Neural cell (in vitro differentiated cells): ENCODE measurements around the gene FRMD4A. TPM values are rescaled to one million over a fixed set of nuclear protein-coding genes. Genes with fewer than 3 reads are reported as not detected.

Experiments
- H2AFZ ChIP-seq: fragments of 200-600, 300-800 bp; sonication (generic), shearing (Covaris generic); 2 replicates; pipeline ENCODE4 v1.6.0; 2014; ENCODE audit warnings: low read depth, mild to moderate bottlenecking, antibody characterized with exemption, low read length, moderate library complexity
- H3F3A ChIP-seq: fragments of 200-600 bp; shearing (Covaris generic); 2 replicates; pipeline ENCODE4 v1.6.1; 2016; ENCODE audit warnings: mild to moderate bottlenecking, moderate library complexity, mixed read lengths, antibody characterized with exemption, low read length; ENCODE audit not compliant: insufficient read depth, poor library complexity, severe bottlenecking
- H3K27ac ChIP-seq: fragments of 200-600, 300-800 bp; sonication (generic), shearing (Covaris generic); 2 replicates; pipeline ENCODE4 v1.5.1; 2014; ENCODE audit warnings: mild to moderate bottlenecking, low read length, moderate library complexity
- H3K27me3 ChIP-seq: fragments of 300-800, 200-600 bp; sonication (generic), shearing (Covaris generic); 2 replicates; pipeline ENCODE4 v1.6.0; 2014; ENCODE audit warnings: mild to moderate bottlenecking, low read depth, low read length, moderate library complexity; ENCODE audit not compliant: insufficient read depth
- H3K36me3 ChIP-seq: fragments of 300-800, 200-600 bp; sonication (generic), shearing (Covaris generic); 2 replicates; pipeline ENCODE4 v1.5.1; 2014; ENCODE audit warnings: mild to moderate bottlenecking, antibody characterized with exemption, low read length, moderate library complexity; ENCODE audit not compliant: insufficient read depth
- H3K4me2 ChIP-seq: fragments of 300-800, 200-600 bp; sonication (generic), shearing (Covaris generic); 2 replicates; pipeline ENCODE4 v1.6.0; 2014; ENCODE audit warnings: mild to moderate bottlenecking, low read length
- H3K4me3 ChIP-seq: fragments of 300-800, 200-600 bp; sonication (generic), shearing (Covaris generic); 2 replicates; pipeline ENCODE4 v1.5.1; 2014; ENCODE audit warnings: mild to moderate bottlenecking, low read length, moderate library complexity
- H3K79me2 ChIP-seq: fragments of 200-600 bp; shearing (Covaris generic); replicated peaks from 2 replicates; pipeline ENCODE4 v1.6.0; 2014; ENCODE audit warnings: mild to moderate bottlenecking, low read length, moderate library complexity; ENCODE audit not compliant: insufficient read depth
- H3K9ac ChIP-seq: fragments of 300-800, 200-600 bp; sonication (generic), shearing (Covaris generic); 2 replicates; pipeline ENCODE4 v1.6.1; 2016; ENCODE audit warnings: mild to moderate bottlenecking, low read length, mixed read lengths
- H3K9me2 ChIP-seq: fragments of 200-600 bp; shearing (Covaris generic); 2 replicates; pipeline ENCODE4 v1.6.1; 2016; ENCODE audit warnings: mild to moderate bottlenecking, low read length, mixed read lengths; ENCODE audit not compliant: insufficient read depth
- H3K9me3 ChIP-seq: fragments of 200-600, 300-800 bp; sonication (generic), shearing (Covaris generic); 2 replicates; pipeline ENCODE4 v1.6.1; 2016; ENCODE audit warnings: mild to moderate bottlenecking, mixed run types, low read length, moderate library complexity, mixed read lengths
- H4K20me1 ChIP-seq: fragments of 200-600 bp; shearing (Covaris generic); 2 replicates; pipeline ENCODE4 v1.6.1; 2016; ENCODE audit warnings: mild to moderate bottlenecking, mixed run types; ENCODE audit not compliant: insufficient read depth
- CTCF ChIP-seq: fragments of 450-650 bp; IDR thresholded peaks from 2 replicates; pipeline ENCODE4 v1.5.1; 2014; ENCODE audit warnings: antibody characterized with exemption, mild to moderate bottlenecking, moderate library complexity; ENCODE audit not compliant: poor library complexity, severe bottlenecking
- EP300 ChIP-seq: fragments of 450-650 bp; conservative IDR thresholded peaks from 2 replicates; pipeline ENCODE4 v1.6.1; 2014; ENCODE audit warnings: antibody characterized with exemption, mild to moderate bottlenecking, moderate library complexity; ENCODE audit not compliant: poor library complexity, severe bottlenecking
- EZH2 ChIP-seq: fragments of 200-600, 300-800 bp; shearing (Covaris generic), sonication (generic); IDR thresholded peaks from 2 replicates; pipeline ENCODE4 v1.6.1; 2014; ENCODE audit warnings: antibody characterized with exemption, low read length, borderline replicate concordance, mild to moderate bottlenecking; ENCODE audit not compliant: insufficient read depth, poor library complexity, severe bottlenecking
- MXI1 ChIP-seq: fragments of 450-650 bp; conservative IDR thresholded peaks from 2 replicates; pipeline ENCODE4 v1.6.1; 2014; ENCODE audit warnings: antibody characterized with exemption, mild to moderate bottlenecking; ENCODE audit not compliant: poor library complexity, severe bottlenecking
- POLR2AphosphoS5 ChIP-seq: IDR thresholded peaks from 2 replicates; pipeline ENCODE4 v1.6.1; 2012
- RAD21 ChIP-seq: fragments of 450-650 bp; conservative IDR thresholded peaks from 2 replicates; pipeline ENCODE4 v1.6.1; 2014; ENCODE audit warnings: antibody characterized with exemption, mild to moderate bottlenecking, moderate library complexity
- REST ChIP-seq: IDR thresholded peaks from 2 replicates; pipeline ENCODE4 v1.6.1; 2012; ENCODE audit warnings: borderline replicate concordance
- SMC3 ChIP-seq: fragments of 450-650 bp; conservative IDR thresholded peaks from 2 replicates; pipeline ENCODE4 v1.6.1; 2014; ENCODE audit warnings: antibody characterized with exemption, mild to moderate bottlenecking, moderate library complexity; ENCODE audit not compliant: poor library complexity
- TAF1 ChIP-seq: IDR thresholded peaks from 2 replicates; pipeline ENCODE4 v1.6.1; 2012; ENCODE audit warnings: low read depth
- polyA plus RNA-seq: library from polyadenylated mRNA; depleted of rRNA; stranded (reverse); fragments of >200 nt; gene quantifications from 2 replicates; pipeline ENCODE4 v1.2.3, GENCODE V29; 2014

Gene FRMD4A
- polyA plus RNA-seq, 1 donor from 2014 or later = 36.5 TPM

GRCh38 chr10:13969118-13969791 is 361.5 kb downstream of the FRMD4A start:
- H4K20me1 ChIP-seq = no peaks in the 10 kb centered on the region
- H3K9ac ChIP-seq = no peak overlapping the region
- no peaks in the 10 kb centered on the region for H3K79me2 ChIP-seq
- H3K4me2 ChIP-seq = no peak overlapping the region
- no peaks in the 10 kb centered on the region for H3K27me3 ChIP-seq
- no peak for TF ChIP-seq POLR2AphosphoS5
- no peak for TF ChIP-seq MXI1
- TF ChIP-seq RAD21 = no peak
- no peak for TF ChIP-seq REST
- no peak for TF ChIP-seq CTCF
- no peak for TF ChIP-seq SMC3
- TF ChIP-seq EP300 = no peak
- no peak for TF ChIP-seq TAF1
- no peak for TF ChIP-seq EZH2
- no peaks in the 10 kb centered on the region for H3K9me2 ChIP-seq
- no peak overlapping the region for H3K27ac ChIP-seq
- H2AFZ ChIP-seq = no peak overlapping the region
- H3F3A ChIP-seq = no peaks in the 10 kb centered on the region
- H3K9me3 ChIP-seq = no peaks in the 10 kb centered on the region
- H3K4me3 ChIP-seq = no peak overlapping the region
- H3K36me3 ChIP-seq = no peaks in the 10 kb centered on the region

GRCh38 chr10:13961853-13962252 is 368.9 kb downstream of the FRMD4A start:
- H3K4me3 ChIP-seq = no peak overlapping the region
- no peaks in the 10 kb centered on the region for H3K9me2 ChIP-seq
- H3K27ac ChIP-seq = no peak overlapping the region
- no peaks in the 10 kb centered on the region for H3K27me3 ChIP-seq
- TF ChIP-seq REST (no peak), EP300 (no peak), SMC3 (no peak), POLR2AphosphoS5 (no peak), CTCF (no peak), EZH2 (no peak), TAF1 (no peak), MXI1 (no peak), RAD21 (no peak)
- H3K79me2 ChIP-seq = no peaks in the 10 kb centered on the region
- no peaks in the 10 kb centered on the region for H3K9me3 ChIP-seq
- no peak overlapping the region for H3K9ac ChIP-seq
- H3K4me2 ChIP-seq = no peak overlapping the region
- H2AFZ ChIP-seq = no peak overlapping the region
- H3K36me3 ChIP-seq = no peaks in the 10 kb centered on the region
- H4K20me1 ChIP-seq = no peaks in the 10 kb centered on the region
- no peaks in the 10 kb centered on the region for H3F3A ChIP-seq
